Left ventricle myocardium inferior (tissue), 1 donor: ENCODE data around the gene RSAD2. TPM values are rescaled to one million over a fixed set of nuclear protein-coding genes. Genes with fewer than 3 reads are reported as not detected.
"Not testable (repeated sequence)": the region's sequence is repeated elsewhere in the genome, so short reads cannot be mapped to it uniquely, and the experiment has no call there.

Experiments used
- DNase-seq: peaks from one replicate; pipeline ENCODE4 v3.0.0-alpha.2; 2020
- H3K27ac ChIP-seq: fragments of 200-600 bp; replicated peaks from 2 replicates; pipeline ENCODE4 v1.8.0; 2021
- H3K27me3 ChIP-seq: fragments of 200-600 bp; 2 replicates; pipeline ENCODE4 v1.8.0; 2021; ENCODE audit warnings: low read depth
- H3K36me3 ChIP-seq: fragments of 200-600 bp; 2 replicates; pipeline ENCODE4 v1.8.0; 2021
- H3K4me1 ChIP-seq: fragments of 200-600 bp; 2 replicates; pipeline ENCODE4 v1.8.0; 2021
- H3K4me3 ChIP-seq: fragments of 200-600 bp; 2 replicates; pipeline ENCODE4 v1.8.0; 2021; ENCODE audit warnings: mild to moderate bottlenecking, moderate library complexity
- H3K9me3 ChIP-seq: fragments of 200-600 bp; replicated peaks from 2 replicates; pipeline ENCODE4 v1.8.0; 2021
- intact Hi-C: fragments of 100-400 bp; cut with micrococcal nuclease; formaldehyde crosslinking; loops from one replicate; pipeline ENCODE4 v1.11.0; 2022
- total RNA-seq: library from RNA; stranded (reverse); fragmentation: NEBNext Ultra II Directional; extraction: Animal tissue kit (Norgen Biotek cat#: 25700); gene quantifications from one replicate; pipeline ENCODE4 v1.2.1, GENCODE V29; 2021
- TF ChIP-seq, protein P1 (sequence below): fragments of 200-600 bp; IDR thresholded peaks from 2 replicates; pipeline ENCODE4 v1.8.0; 2021; ENCODE audit warnings: antibody characterized with exemption, mild to moderate bottlenecking, borderline replicate concordance
- donor health status: DM: no; HTN: yes; CAD: no; lungs with severe emphysema.

RSAD2 gene
- total RNA-seq, 1 donor from 2014 or later, result 2.4 TPM

- DNase-seq, result no peak
- H3K4me3 ChIP-seq, result no peak overlapping the region
- H3K36me3 ChIP-seq, result peaks cover 57% of the 10 kb centered on the region
- H3K9me3 ChIP-seq, result peaks cover 26% of the 10 kb centered on the region
- TF ChIP-seq, protein P1, sequence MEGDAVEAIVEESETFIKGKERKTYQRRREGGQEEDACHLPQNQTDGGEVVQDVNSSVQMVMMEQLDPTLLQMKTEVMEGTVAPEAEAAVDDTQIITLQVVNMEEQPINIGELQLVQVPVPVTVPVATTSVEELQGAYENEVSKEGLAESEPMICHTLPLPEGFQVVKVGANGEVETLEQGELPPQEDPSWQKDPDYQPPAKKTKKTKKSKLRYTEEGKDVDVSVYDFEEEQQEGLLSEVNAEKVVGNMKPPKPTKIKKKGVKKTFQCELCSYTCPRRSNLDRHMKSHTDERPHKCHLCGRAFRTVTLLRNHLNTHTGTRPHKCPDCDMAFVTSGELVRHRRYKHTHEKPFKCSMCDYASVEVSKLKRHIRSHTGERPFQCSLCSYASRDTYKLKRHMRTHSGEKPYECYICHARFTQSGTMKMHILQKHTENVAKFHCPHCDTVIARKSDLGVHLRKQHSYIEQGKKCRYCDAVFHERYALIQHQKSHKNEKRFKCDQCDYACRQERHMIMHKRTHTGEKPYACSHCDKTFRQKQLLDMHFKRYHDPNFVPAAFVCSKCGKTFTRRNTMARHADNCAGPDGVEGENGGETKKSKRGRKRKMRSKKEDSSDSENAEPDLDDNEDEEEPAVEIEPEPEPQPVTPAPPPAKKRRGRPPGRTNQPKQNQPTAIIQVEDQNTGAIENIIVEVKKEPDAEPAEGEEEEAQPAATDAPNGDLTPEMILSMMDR, result no peak
- H3K4me1 ChIP-seq, result no peaks in the 10 kb centered on the region
- H3K27ac ChIP-seq, result no peak overlapping the region
- H3K27me3 ChIP-seq, result no peaks in the 10 kb centered on the region
- intact Hi-C loops, result no loop called here
Observed at GRCh38 chr2:6855860-6856547, 21.6 kb upstream of the RSAD2 start.

DNA sequence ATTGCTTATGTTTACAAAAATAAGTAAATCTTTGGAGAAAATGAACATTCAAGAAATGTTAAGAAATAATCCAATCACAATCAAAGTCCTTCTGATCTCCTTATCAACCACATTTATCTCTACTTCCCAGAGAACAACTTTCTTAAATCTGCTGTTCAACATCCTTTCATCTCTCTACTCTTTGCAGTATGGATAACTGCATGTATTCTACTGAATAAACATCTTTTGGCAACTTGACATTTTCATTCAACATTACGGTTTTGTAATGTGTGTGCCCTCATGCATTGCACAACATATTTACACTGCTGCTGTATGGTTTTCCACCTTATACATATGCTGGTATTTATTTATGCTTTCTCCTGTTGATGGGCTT, 21.0 kb upstream of the RSAD2 start:
- no peak overlapping the region for H3K27ac ChIP-seq
- peaks cover 54% of the 10 kb centered on the region for H3K36me3 ChIP-seq
- H3K4me3 ChIP-seq, result no peak overlapping the region
- TF ChIP-seq, protein P1, result no peak
- no peaks in the 10 kb centered on the region for H3K27me3 ChIP-seq
- H3K4me1 ChIP-seq, result no peaks in the 10 kb centered on the region
- intact Hi-C loops, result no loop called here
- no peak for DNase-seq
- peaks cover 21% of the 10 kb centered on the region for H3K9me3 ChIP-seq

DNA sequence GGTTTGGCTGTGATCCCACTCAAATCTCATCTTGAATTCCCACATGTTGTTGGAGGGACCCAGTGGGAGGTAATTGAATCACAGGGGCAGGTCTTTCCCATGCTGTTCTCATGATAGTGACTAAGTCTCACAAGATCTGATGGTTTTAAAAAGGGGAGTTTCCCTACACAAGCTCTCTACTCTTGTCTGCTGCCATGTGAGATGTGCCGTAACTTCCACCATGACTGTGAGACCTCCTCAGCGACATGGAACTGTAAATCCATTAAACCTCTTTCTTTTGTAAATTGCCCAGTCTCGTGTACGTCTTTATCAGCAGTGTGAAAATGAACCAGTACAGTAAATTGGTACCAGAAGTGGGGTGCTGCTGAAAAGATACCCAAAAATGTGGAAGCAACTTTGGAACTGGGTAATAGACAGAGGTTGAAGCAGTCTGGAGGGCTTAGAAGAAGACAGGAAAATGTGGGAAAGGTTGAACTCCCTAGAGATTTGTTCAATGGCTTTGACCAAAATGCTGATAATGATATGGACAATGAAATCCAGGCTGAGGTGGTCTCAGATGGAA, 19.0 kb upstream of the RSAD2 start:
- H3K27me3 ChIP-seq, DNase-seq, intact Hi-C loops, H3K4me1 ChIP-seq, H3K27ac ChIP-seq, H3K4me3 ChIP-seq: not testable (repeated sequence)
- Histone ChIP-seq H3K9me3 (peaks cover 21% of the 10 kb centered on the region), H3K36me3 (peaks cover 52% of the 10 kb centered on the region)

GRCh38 chr2:6860296-6860695, 17.3 kb upstream of the RSAD2 start:
- DNase-seq, result no peak
- no peak overlapping the region for H3K4me3 ChIP-seq
- H3K27ac ChIP-seq, result no peak overlapping the region
- intact Hi-C loops, result no loop called here
- TF ChIP-seq, protein P1, result no peak
- H3K4me1 ChIP-seq, result peaks cover 24% of the 10 kb centered on the region
- peaks cover 48% of the 10 kb centered on the region for H3K36me3 ChIP-seq
- H3K9me3 ChIP-seq, result peaks cover 21% of the 10 kb centered on the region
- H3K27me3 ChIP-seq, result no peaks in the 10 kb centered on the region

GRCh38 chr2:6863792-6864191, 13.8 kb upstream of the RSAD2 start:
- Histone ChIP-seq H3K27me3 (no peaks in the 10 kb centered on the region), H3K27ac (peak overlapping the region; percentile 94), H3K36me3 (peaks cover 33% of the 10 kb centered on the region), H3K9me3 (peaks cover 10% of the 10 kb centered on the region), H3K4me1 (peaks cover 48% of the 10 kb centered on the region), H3K4me3 (peak overlapping the region; percentile 87)
- TF ChIP-seq, protein P1, result no peak
- peak; percentile 33 for DNase-seq
- intact Hi-C loops, result no loop called here

- no peak for DNase-seq
- TF ChIP-seq, protein P1, result no peak
- Histone ChIP-seq H3K4me1 (peaks cover 48% of the 10 kb centered on the region), H3K36me3 (peaks cover 28% of the 10 kb centered on the region), H3K9me3 (peaks cover 5% of the 10 kb centered on the region), H3K4me3 (peak overlapping the region; percentile 87), H3K27ac (peak overlapping the region; percentile 94), H3K27me3 (no peaks in the 10 kb centered on the region)
- intact Hi-C loops, result no loop called here
Observed at GRCh38 chr2:6864231-6864754, 13.3 kb upstream of the RSAD2 start.
